H9 (cell line): ENCODE measurements around the gene B4GALT1. TPM values are rescaled to one million over a fixed set of nuclear protein-coding genes. Genes with fewer than 3 reads are reported as not detected.

Experiments used
- DNase-seq: peaks from one replicate; pipeline ENCODE4 v3.0.0-alpha.2; 2017
- H2AFZ ChIP-seq: one replicate; pipeline ENCODE4 v1.6.1; 2013; ENCODE audit warnings: mild to moderate bottlenecking, low read length, control low read depth, moderate library complexity
- H2AK5ac ChIP-seq: 2 replicates; pipeline ENCODE4 v1.6.1; 2013; ENCODE audit warnings: low read length, control low read depth, mixed read lengths; ENCODE audit not compliant: insufficient read length
- H2BK120ac ChIP-seq: one replicate; pipeline ENCODE4 v1.6.1; 2013; ENCODE audit warnings: low read depth, mild to moderate bottlenecking, low read length, control low read depth, inconsistent platforms; ENCODE audit not compliant: poor library complexity, severe bottlenecking
- H2BK12ac ChIP-seq: 2 replicates; pipeline ENCODE4 v1.6.1; 2013; ENCODE audit warnings: low read length, control low read depth, mixed read lengths, low read depth; ENCODE audit not compliant: insufficient read length
- H2BK15ac ChIP-seq: 2 replicates; pipeline ENCODE4 v1.6.1; 2013; ENCODE audit warnings: low read depth, low read length, control low read depth
- H2BK20ac ChIP-seq: one replicate; pipeline ENCODE4 v1.6.1; 2013; ENCODE audit warnings: low read depth, mild to moderate bottlenecking, low read length, control low read depth, inconsistent platforms; ENCODE audit not compliant: poor library complexity, severe bottlenecking
- H2BK5ac ChIP-seq: 2 replicates; pipeline ENCODE4 v1.6.1; 2013; ENCODE audit warnings: low read length, control low read depth, mixed read lengths; ENCODE audit not compliant: insufficient read length
- H3K14ac ChIP-seq: 2 replicates; pipeline ENCODE4 v1.6.1; 2013; ENCODE audit warnings: low read length, control low read depth; ENCODE audit not compliant: insufficient read depth
- H3K18ac ChIP-seq: 2 replicates; pipeline ENCODE4 v1.6.1; 2013; ENCODE audit warnings: low read depth, mild to moderate bottlenecking, mixed read lengths, low read length, control low read depth; ENCODE audit not compliant: insufficient read length
- H3K23ac ChIP-seq: 2 replicates; pipeline ENCODE4 v1.6.1; 2013; ENCODE audit warnings: low read length, control low read depth, mixed read lengths, low read depth; ENCODE audit not compliant: insufficient read length
- H3K23me2 ChIP-seq: 2 replicates; pipeline ENCODE4 v1.6.1; 2013; ENCODE audit warnings: low read depth, mild to moderate bottlenecking, mixed read lengths, low read length, control low read depth; ENCODE audit not compliant: insufficient read length, poor library complexity, severe bottlenecking
- H3K27ac ChIP-seq: 2 replicates; pipeline ENCODE4 v1.5.1; 2013; ENCODE audit warnings: low read length, control low read depth, mixed read lengths, low read depth; ENCODE audit not compliant: insufficient read length
- H3K27me3 ChIP-seq: 2 replicates; pipeline ENCODE4 v1.6.1; 2013; ENCODE audit warnings: low read length, control low read depth, inconsistent platforms; ENCODE audit not compliant: insufficient read depth
- H3K4ac ChIP-seq: 2 replicates; pipeline ENCODE4 v1.6.1; 2013; ENCODE audit warnings: low read depth, mild to moderate bottlenecking, control low read depth, inconsistent platforms, low read length, moderate library complexity
- H3K4me1 ChIP-seq: 2 replicates; pipeline ENCODE4 v1.6.1; 2013; ENCODE audit warnings: low read length, control low read depth, inconsistent platforms; ENCODE audit not compliant: insufficient read depth
- H3K4me2 ChIP-seq: 2 replicates; pipeline ENCODE4 v1.6.1; 2013; ENCODE audit warnings: low read length, control low read depth, mixed read lengths; ENCODE audit not compliant: insufficient read length, insufficient read depth
- H3K56ac ChIP-seq: 2 replicates; pipeline ENCODE4 v1.6.1; 2013; ENCODE audit warnings: low read depth, mild to moderate bottlenecking, mixed read lengths, low read length, control low read depth; ENCODE audit not compliant: insufficient read length
- H3K79me1 ChIP-seq: 2 replicates; pipeline ENCODE4 v1.6.1; 2013; ENCODE audit warnings: low read depth, mild to moderate bottlenecking, moderate library complexity, low read length, control low read depth, inconsistent platforms; ENCODE audit not compliant: insufficient read depth, poor library complexity, severe bottlenecking
- H3K79me2 ChIP-seq: 2 replicates; pipeline ENCODE4 v1.6.1; 2013; ENCODE audit warnings: low read length, control low read depth, inconsistent platforms; ENCODE audit not compliant: insufficient read depth
- H3K9ac ChIP-seq: 2 replicates; pipeline ENCODE4 v1.6.1; 2013; ENCODE audit warnings: low read length, control low read depth, mixed read lengths; ENCODE audit not compliant: insufficient read length; ENCODE audit errors: extremely low read depth
- H3K9me3 ChIP-seq: one replicate; pipeline ENCODE4 v1.6.1; 2013; ENCODE audit warnings: low read depth, low read length, inconsistent platforms; ENCODE audit not compliant: control insufficient read depth
- H3T11ph ChIP-seq: one replicate; pipeline ENCODE4 v1.6.1; 2013; ENCODE audit warnings: mild to moderate bottlenecking, low read length, control low read depth, inconsistent platforms
- H4K20me1 ChIP-seq: one replicate; pipeline ENCODE4 v1.6.1; 2013; ENCODE audit not compliant: control insufficient read depth, insufficient read length, insufficient read depth
- H4K5ac ChIP-seq: 2 replicates; pipeline ENCODE4 v1.6.1; 2013; ENCODE audit warnings: low read depth, mild to moderate bottlenecking, mixed read lengths, low read length, control low read depth; ENCODE audit not compliant: insufficient read length
- H4K8ac ChIP-seq: replicated peaks from 2 replicates; pipeline ENCODE4 v1.6.1; 2013; ENCODE audit warnings: low read length, control low read depth, mixed read lengths, low read depth; ENCODE audit not compliant: insufficient read length
- H4K91ac ChIP-seq: 2 replicates; pipeline ENCODE4 v1.6.1; 2013; ENCODE audit warnings: low read depth, mild to moderate bottlenecking, moderate library complexity, mixed read lengths, low read length, control low read depth; ENCODE audit not compliant: insufficient read length
- H3K27ac Mint-ChIP-seq, 3 experiments: 2 replicates in 2 of 3; 3 replicates in 1 of 3; pipeline ENCODE4 v1.8.0; 2020 to 2021; ENCODE audit warnings: mixed read lengths in 3 of 3, mild to moderate bottlenecking in 1 of 3, moderate library complexity in 1 of 3
- H3K27me3 Mint-ChIP-seq: 2 replicates; pipeline ENCODE4 v1.8.0; 2021; ENCODE audit warnings: low read depth, mild to moderate bottlenecking, moderate library complexity, mixed read lengths
- H3K36me3 Mint-ChIP-seq, 3 experiments: 2 replicates in 2 of 3; 3 replicates in 1 of 3; pipeline ENCODE4 v1.8.0; 2020 to 2021; ENCODE audit warnings: low read depth in 3 of 3, mixed read lengths in 3 of 3; ENCODE audit not compliant: insufficient read depth in 1 of 3
- H3K4me1 Mint-ChIP-seq, 2 experiments: 2 replicates each; pipeline ENCODE4 v1.8.0; 2020; ENCODE audit warnings: mixed read lengths in 2 of 2
- H3K4me3 Mint-ChIP-seq, 2 experiments: 2 replicates in 1 of 2; 3 replicates in 1 of 2; pipeline ENCODE4 v1.8.0; 2020 to 2021; ENCODE audit warnings: mild to moderate bottlenecking in 2 of 2, mixed read lengths in 2 of 2, moderate library complexity in 1 of 2
- H3K9me3 Mint-ChIP-seq, 2 experiments: 2 replicates in 1 of 2; 3 replicates in 1 of 2; pipeline ENCODE4 v1.8.0; 2020; ENCODE audit warnings: mild to moderate bottlenecking in 2 of 2, mixed read lengths in 2 of 2, moderate library complexity in 1 of 2
- total RNA-seq: library from RNA; stranded (reverse); gene quantifications from 2 replicates; pipeline ENCODE4 v1.2.1, GENCODE V29; 2021
- TF ChIP-seq, protein P1 (sequence below): fragments of 200-600 bp; sonication (generic); conservative IDR thresholded peaks from 3 replicates; pipeline ENCODE4 v1.8.0; 2021; ENCODE audit warnings: antibody characterized with exemption, mild to moderate bottlenecking

B4GALT1 gene
- total RNA-seq, 1 experiment from 2014 or later = 15.3 TPM

DNA sequence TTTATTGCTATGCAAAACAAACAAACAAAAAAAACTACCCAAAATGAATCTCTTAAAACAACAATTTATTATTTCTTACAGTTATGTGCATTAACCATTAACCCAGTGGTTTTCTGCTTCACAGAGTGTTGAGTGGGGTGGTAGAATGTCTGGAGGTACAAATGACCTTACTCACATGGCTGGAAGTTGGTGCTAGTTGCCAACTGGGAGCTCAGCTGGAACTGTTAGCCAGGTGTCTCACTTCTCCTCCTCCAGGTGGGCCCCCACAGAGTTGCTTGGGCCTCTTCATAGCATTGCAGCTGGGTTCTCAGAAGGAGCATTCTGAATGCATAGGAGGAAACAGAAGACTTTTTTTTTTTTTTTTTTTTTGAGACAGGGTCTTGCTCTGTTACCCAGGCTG, 10.5 kb upstream of the B4GALT1 start:
- H3K79me1 ChIP-seq = no peaks in the 10 kb centered on the region
- no peak overlapping the region for H3K56ac ChIP-seq
- no peak overlapping the region for H2BK20ac ChIP-seq
- H3K79me2 ChIP-seq = no peaks in the 10 kb centered on the region
- H2AK5ac ChIP-seq = no peak overlapping the region
- no peak overlapping the region for H3K27ac Mint-ChIP-seq
- H3K9ac ChIP-seq = no peak overlapping the region
- H4K20me1 ChIP-seq = no peaks in the 10 kb centered on the region
- H3K4me1 Mint-ChIP-seq = no peaks in the 10 kb centered on the region; a peak in 1 of 4 replicates
- H2BK15ac ChIP-seq = no peak overlapping the region
- no peak overlapping the region for H3K18ac ChIP-seq
- H4K8ac ChIP-seq = no peak overlapping the region
- no peak overlapping the region for H3K23ac ChIP-seq
- H4K91ac ChIP-seq = no peak overlapping the region
- H2BK5ac ChIP-seq = no peak overlapping the region
- H3K4ac ChIP-seq = no peak overlapping the region
- no peaks in the 10 kb centered on the region; a peak in 1 of 5 replicates for H3K9me3 Mint-ChIP-seq
- no peak overlapping the region for H3K4me2 ChIP-seq
- no peak overlapping the region for H3K14ac ChIP-seq
- peaks cover 7% of the 10 kb centered on the region for H3K27me3 Mint-ChIP-seq
- no peak overlapping the region for H2AFZ ChIP-seq
- H3K4me1 ChIP-seq = no peaks in the 10 kb centered on the region
- no peak for DNase-seq
- TF ChIP-seq, protein P1, sequence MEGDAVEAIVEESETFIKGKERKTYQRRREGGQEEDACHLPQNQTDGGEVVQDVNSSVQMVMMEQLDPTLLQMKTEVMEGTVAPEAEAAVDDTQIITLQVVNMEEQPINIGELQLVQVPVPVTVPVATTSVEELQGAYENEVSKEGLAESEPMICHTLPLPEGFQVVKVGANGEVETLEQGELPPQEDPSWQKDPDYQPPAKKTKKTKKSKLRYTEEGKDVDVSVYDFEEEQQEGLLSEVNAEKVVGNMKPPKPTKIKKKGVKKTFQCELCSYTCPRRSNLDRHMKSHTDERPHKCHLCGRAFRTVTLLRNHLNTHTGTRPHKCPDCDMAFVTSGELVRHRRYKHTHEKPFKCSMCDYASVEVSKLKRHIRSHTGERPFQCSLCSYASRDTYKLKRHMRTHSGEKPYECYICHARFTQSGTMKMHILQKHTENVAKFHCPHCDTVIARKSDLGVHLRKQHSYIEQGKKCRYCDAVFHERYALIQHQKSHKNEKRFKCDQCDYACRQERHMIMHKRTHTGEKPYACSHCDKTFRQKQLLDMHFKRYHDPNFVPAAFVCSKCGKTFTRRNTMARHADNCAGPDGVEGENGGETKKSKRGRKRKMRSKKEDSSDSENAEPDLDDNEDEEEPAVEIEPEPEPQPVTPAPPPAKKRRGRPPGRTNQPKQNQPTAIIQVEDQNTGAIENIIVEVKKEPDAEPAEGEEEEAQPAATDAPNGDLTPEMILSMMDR = no peak
- H3K27me3 ChIP-seq = no peaks in the 10 kb centered on the region
- no peak overlapping the region for H2BK12ac ChIP-seq
- H3T11ph ChIP-seq = no peak overlapping the region
- H3K23me2 ChIP-seq = no peaks in the 10 kb centered on the region
- H3K4me3 Mint-ChIP-seq = no peak overlapping the region
- H3K36me3 Mint-ChIP-seq = no peaks in the 10 kb centered on the region
- H4K5ac ChIP-seq = no peak overlapping the region
- H2BK120ac ChIP-seq = no peak overlapping the region
- H3K27ac ChIP-seq = no peak overlapping the region
- H3K9me3 ChIP-seq = no peaks in the 10 kb centered on the region
